Measurements from ENCODE around the gene TSHZ2.

TSHZ2 gene

GRCh38 chr20:53381568-53382262, 409.6 kb downstream of the TSHZ2 start:
- ATAC-seq (no peak), DNase-seq (ENCODE audit: low spot score in 2 of 2) (no peak)

GRCh38 chr20:53382263-53382844, 410.2 kb downstream of the TSHZ2 start:
- no peak for ATAC-seq
- Mint-ChIP-seq H3K27ac (no peak overlapping the region), H3K36me3 (no peaks in the 10 kb centered on the region), H3K4me3 (no peak overlapping the region), H3K4me1 (no peaks in the 10 kb centered on the region), H3K9me3 (no peaks in the 10 kb centered on the region)
- DNase-seq (ENCODE audit: low spot score in 2 of 2): no peak

More at GRCh38 chr20:53381568-53382262, 409.6 kb downstream of the TSHZ2 start:
- no peaks in the 10 kb centered on the region for H3K4me1 Mint-ChIP-seq
- no peaks in the 10 kb centered on the region for H3K36me3 Mint-ChIP-seq
- H3K9me3 Mint-ChIP-seq: no peaks in the 10 kb centered on the region
- no peak overlapping the region for H3K27ac Mint-ChIP-seq
- no peak overlapping the region for H3K4me3 Mint-ChIP-seq

GRCh38 chr20:53383916-53384315, 411.8 kb downstream of the TSHZ2 start:
- Mint-ChIP-seq H3K4me3 (no peak overlapping the region), H3K9me3 (no peaks in the 10 kb centered on the region), H3K4me1 (peaks cover 6% of the 10 kb centered on the region), H3K36me3 (no peaks in the 10 kb centered on the region), H3K27ac (no peak overlapping the region)
- no peak for ATAC-seq
- no peak for DNase-seq (ENCODE audit: low spot score in 2 of 2)

- H3K4me3 Mint-ChIP-seq: no peak overlapping the region
- ATAC-seq (no peak), DNase-seq (ENCODE audit: low spot score in 2 of 2) (no peak)
- no peaks in the 10 kb centered on the region for H3K9me3 Mint-ChIP-seq
- no peak overlapping the region for H3K27ac Mint-ChIP-seq
- no peaks in the 10 kb centered on the region for H3K36me3 Mint-ChIP-seq
- peaks cover 6% of the 10 kb centered on the region for H3K4me1 Mint-ChIP-seq
Measured at GRCh38 chr20:53384392-53384791, 412.2 kb downstream of the TSHZ2 start.

- Mint-ChIP-seq H3K9me3 (no peaks in the 10 kb centered on the region), H3K36me3 (no peaks in the 10 kb centered on the region), H3K27ac (no peak overlapping the region), H3K4me1 (peaks cover 6% of the 10 kb centered on the region), H3K4me3 (no peak overlapping the region)
- ATAC-seq: no peak
- DNase-seq (ENCODE audit: low spot score in 2 of 2): no peak
Measured at GRCh38 chr20:53385941-53386767, 414.0 kb downstream of the TSHZ2 start.

GRCh38 chr20:53387983-53388675, 416.0 kb downstream of the TSHZ2 start:
- ATAC-seq (peak; percentile 79), DNase-seq (ENCODE audit: low spot score in 2 of 2) (no peak)
- no peak overlapping the region for H3K27ac Mint-ChIP-seq
- no peaks in the 10 kb centered on the region for H3K9me3 Mint-ChIP-seq
- peaks cover 6% of the 10 kb centered on the region for H3K4me1 Mint-ChIP-seq
- no peak overlapping the region for H3K4me3 Mint-ChIP-seq
- no peaks in the 10 kb centered on the region for H3K36me3 Mint-ChIP-seq

GRCh38 chr20:53389516-53390300, 417.6 kb downstream of the TSHZ2 start:
- no peak for ATAC-seq
- no peak overlapping the region for H3K27ac Mint-ChIP-seq

GRCh38 chr20:53390770-53391169, 418.6 kb downstream of the TSHZ2 start:
- H3K9me3 Mint-ChIP-seq: no peaks in the 10 kb centered on the region
- DNase-seq (ENCODE audit: low spot score in 2 of 2): no peak
- H3K27ac Mint-ChIP-seq: no peak overlapping the region
- H3K4me3 Mint-ChIP-seq: no peak overlapping the region
- ATAC-seq: no peak
- peaks cover 6% of the 10 kb centered on the region for H3K4me1 Mint-ChIP-seq
- no peaks in the 10 kb centered on the region for H3K36me3 Mint-ChIP-seq

More at GRCh38 chr20:53389516-53390300, 417.6 kb downstream of the TSHZ2 start:
- no peaks in the 10 kb centered on the region for H3K9me3 Mint-ChIP-seq
- no peak for DNase-seq (ENCODE audit: low spot score in 2 of 2)
- H3K4me1 Mint-ChIP-seq: peaks cover 6% of the 10 kb centered on the region
- no peaks in the 10 kb centered on the region for H3K36me3 Mint-ChIP-seq
- no peak overlapping the region for H3K4me3 Mint-ChIP-seq

- H3K4me1 Mint-ChIP-seq: no peaks in the 10 kb centered on the region
- DNase-seq (ENCODE audit: low spot score in 2 of 2) (no peak), ATAC-seq (no peak)
- no peaks in the 10 kb centered on the region for H3K9me3 Mint-ChIP-seq
- H3K36me3 Mint-ChIP-seq: no peaks in the 10 kb centered on the region
- no peak overlapping the region for H3K27ac Mint-ChIP-seq
- H3K4me3 Mint-ChIP-seq: no peak overlapping the region
Measured at GRCh38 chr20:53394433-53394832, 422.3 kb downstream of the TSHZ2 start.

GRCh38 chr20:53395188-53395923, 423.2 kb downstream of the TSHZ2 start:
- no peaks in the 10 kb centered on the region for H3K36me3 Mint-ChIP-seq
- DNase-seq (ENCODE audit: low spot score in 2 of 2) (no peak), ATAC-seq (no peak)
- no peak overlapping the region for H3K4me3 Mint-ChIP-seq
- H3K9me3 Mint-ChIP-seq: no peaks in the 10 kb centered on the region
- H3K27ac Mint-ChIP-seq: no peak overlapping the region
- no peaks in the 10 kb centered on the region for H3K4me1 Mint-ChIP-seq

GRCh38 chr20:53399083-53399482, 426.9 kb downstream of the TSHZ2 start:
- Mint-ChIP-seq H3K4me3 (no peak overlapping the region), H3K36me3 (no peaks in the 10 kb centered on the region), H3K4me1 (no peaks in the 10 kb centered on the region), H3K9me3 (no peaks in the 10 kb centered on the region), H3K27ac (no peak overlapping the region)
- ATAC-seq (no peak), DNase-seq (ENCODE audit: low spot score in 2 of 2) (no peak)

GRCh38 chr20:53399592-53400335, 427.6 kb downstream of the TSHZ2 start:
- no peaks in the 10 kb centered on the region for H3K36me3 Mint-ChIP-seq
- no peak overlapping the region for H3K4me3 Mint-ChIP-seq
- DNase-seq (ENCODE audit: low spot score in 2 of 2) (no peak), ATAC-seq (peak; percentile 45)
- no peaks in the 10 kb centered on the region for H3K4me1 Mint-ChIP-seq
- no peak overlapping the region for H3K27ac Mint-ChIP-seq
- H3K9me3 Mint-ChIP-seq: no peaks in the 10 kb centered on the region

GRCh38 chr20:53402233-53403005, 430.3 kb downstream of the TSHZ2 start:
- Mint-ChIP-seq H3K4me1 (no peaks in the 10 kb centered on the region), H3K36me3 (no peaks in the 10 kb centered on the region), H3K4me3 (no peak overlapping the region), H3K9me3 (no peaks in the 10 kb centered on the region), H3K27ac (no peak overlapping the region)
- no peak for ATAC-seq
- no peak for DNase-seq (ENCODE audit: low spot score in 2 of 2)
